Stimulated activated CD8-positive, alpha-beta memory T cell treated with anti-CD3 and anti-CD28 coated beads, Interleukin-12 subunit alpha, Interleukin-12 subunit beta, amount 100 ng/mL, for 1 hour (primary cell): ENCODE data around the gene CHMP4A.
"Not testable (repeated sequence)": the region's sequence is repeated elsewhere in the genome, so short reads cannot be mapped to it uniquely, and the experiment has no call there.

ENCODE experiments used
- DNase-seq: peaks from one replicate; pipeline ENCODE4 v3.0.0-alpha.2; 2020; ENCODE audit warnings: low read depth

The CHMP4A gene

DNA sequence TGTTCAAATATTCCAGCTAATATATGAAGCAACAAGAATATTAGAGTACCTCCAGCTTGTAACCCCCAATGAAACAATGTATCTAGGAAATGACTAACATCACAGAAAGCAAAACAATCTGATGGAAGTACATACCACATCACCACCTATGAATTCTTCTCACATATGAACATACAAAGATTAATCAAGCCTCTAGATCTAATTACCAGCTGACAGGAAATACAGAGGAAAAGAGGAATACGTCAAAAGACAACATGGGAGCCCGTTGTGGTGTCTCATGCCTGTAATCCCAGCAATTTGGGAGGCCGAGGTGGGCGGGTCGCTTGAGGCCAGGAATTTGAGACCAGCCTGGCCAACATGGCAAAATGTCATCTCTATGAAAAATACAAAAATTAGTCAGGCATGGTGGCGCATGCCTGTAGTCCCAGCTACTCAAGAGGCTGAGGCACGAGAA, 11.4 kb upstream of the CHMP4A start:
- DNase-seq: no peak

DNA sequence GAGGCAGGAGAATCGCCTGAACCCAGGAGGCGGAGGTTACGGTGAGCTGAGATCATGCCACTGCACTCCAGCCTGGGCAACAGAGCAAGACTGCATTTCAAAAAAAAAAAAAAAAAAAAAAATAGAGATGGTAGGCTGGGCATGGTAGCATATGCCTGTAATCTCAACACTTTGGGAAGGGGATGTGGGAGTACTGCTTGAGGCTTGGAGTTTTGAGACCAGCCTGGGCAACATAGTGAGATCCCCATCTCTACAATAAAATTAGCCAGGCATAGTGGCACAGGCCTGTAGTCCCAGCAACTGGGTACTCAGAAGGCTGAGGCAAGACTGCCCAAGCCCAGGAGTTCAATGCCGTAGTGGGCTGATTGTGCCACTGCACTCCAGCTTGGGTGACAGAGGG, 9.7 kb upstream of the CHMP4A start:
- DNase-seq: not testable (repeated sequence)

DNA sequence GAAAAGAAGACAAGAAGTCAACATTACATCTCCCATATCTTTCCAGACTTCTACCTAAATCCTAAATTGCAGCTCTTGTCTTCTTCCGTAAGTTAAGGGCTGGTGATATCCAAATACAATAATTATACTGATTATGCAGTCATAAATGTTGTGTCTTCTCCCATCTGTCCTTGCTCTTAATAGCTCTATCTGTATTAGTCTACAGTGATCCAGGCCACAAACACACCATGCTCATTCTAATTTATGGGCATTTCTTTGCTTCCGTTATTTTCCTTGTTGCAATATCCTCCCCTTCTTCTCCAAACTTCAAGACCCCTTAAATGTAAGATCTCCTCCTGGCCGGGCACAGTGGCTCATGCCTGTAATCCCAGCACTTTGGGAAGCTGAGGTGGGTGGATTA, 6.2 kb upstream of the CHMP4A start:
- DNase-seq: no peak

DNA sequence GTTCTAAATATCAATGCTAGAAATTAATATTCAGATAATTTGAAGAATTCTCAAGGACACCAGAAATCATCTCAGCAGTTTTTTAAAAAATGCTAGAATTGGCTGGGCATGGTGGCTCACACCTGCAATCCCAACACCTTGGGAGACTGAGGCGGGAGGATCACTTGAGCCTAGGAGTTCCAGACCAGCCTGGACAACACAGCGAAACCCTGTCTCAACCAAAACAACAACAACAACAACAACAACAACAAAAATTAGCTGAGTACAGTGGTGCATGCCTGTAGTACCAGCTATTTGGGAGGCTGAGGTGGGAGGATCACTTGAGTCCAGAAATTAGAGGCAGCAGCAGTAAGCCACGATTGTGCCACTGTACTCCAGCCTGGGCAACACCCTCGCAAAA, 5.8 kb upstream of the CHMP4A start:
- no peak for DNase-seq

DNA sequence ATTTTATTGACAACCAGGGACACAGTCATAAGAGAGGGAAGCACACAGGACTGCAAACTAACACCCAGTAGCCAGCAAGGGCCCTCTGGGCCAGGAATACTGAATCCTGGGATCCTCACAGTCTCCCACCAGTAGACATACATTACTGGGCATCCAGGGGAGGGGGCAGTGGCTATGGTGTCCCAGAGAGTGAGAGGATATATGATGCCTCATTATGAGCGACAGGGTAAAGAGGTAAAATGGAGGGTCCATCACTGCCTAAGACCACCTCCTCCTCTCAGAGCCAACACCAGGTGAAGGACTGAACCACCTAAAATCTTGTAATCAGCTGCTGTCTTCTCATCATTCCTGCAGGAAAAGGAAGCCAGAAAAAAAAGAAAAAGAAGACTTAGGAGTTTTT, 3.6 kb upstream of the CHMP4A start:
- not testable (repeated sequence) for DNase-seq

DNA sequence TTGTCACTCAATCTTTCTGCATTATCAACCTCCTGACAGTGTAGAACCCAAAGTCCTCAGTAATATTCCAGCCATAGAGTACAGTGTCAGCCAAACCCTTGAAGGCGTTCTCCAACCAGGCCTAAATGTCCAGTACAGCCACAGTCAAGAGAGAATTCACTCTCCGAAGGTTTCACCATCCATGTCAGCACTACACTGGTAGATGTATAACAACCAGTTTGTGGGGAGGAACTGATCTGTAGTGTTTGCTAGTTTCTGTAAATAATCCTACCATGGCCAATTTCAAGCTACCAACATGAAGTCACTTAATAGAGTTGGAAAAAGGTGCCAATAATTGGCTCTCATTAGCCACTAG, 3.0 kb upstream of the CHMP4A start:
- no peak for DNase-seq

DNA sequence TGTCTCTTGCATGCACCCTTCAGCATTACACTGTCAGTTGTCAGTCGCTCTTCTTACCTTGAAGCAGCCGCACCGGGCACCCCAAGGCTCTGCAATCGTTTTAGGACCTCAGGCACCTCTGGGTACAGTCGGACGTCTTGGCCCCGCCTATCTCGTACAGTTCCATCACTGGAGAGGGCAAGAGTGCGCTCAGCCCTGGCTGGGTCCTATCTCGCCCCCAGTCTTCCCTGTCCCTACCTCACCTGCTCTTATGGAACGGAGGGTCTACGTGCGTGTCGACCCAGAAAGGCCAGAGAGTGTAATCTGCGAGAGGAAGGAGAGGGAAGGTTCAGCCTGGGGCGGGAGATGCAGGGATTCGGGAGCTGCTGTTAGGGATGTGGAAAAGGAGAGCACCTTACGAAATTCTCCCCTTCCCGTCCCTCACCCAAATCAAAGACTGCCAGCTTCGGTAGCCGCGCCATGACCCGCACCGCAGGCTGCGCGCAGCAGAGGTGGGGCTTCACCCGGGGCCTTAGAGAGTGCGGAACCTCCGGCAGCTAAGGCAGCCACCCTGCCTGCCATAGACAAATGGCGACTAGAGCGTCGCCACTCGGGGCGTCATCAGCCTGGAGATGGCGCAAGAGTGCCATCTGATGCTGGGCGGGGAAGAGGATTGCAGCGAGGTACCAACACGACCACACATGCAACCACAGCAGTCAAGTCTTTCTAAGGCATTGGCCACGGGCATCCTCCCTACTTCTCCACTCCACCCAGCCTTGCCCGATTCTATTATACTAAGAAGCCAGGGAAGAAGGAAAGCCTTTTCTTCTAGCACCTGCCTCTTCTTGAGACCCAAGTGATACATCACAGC, 2.4 kb upstream of the CHMP4A start, which contains the start of gene MDP1:
TSS of gene MDP1 (minus strand) at position 572 of the 850 bp plus-strand sequence. CDS start at position 461, 111 bp downstream.
- peak; percentile 76 for DNase-seq

DNA sequence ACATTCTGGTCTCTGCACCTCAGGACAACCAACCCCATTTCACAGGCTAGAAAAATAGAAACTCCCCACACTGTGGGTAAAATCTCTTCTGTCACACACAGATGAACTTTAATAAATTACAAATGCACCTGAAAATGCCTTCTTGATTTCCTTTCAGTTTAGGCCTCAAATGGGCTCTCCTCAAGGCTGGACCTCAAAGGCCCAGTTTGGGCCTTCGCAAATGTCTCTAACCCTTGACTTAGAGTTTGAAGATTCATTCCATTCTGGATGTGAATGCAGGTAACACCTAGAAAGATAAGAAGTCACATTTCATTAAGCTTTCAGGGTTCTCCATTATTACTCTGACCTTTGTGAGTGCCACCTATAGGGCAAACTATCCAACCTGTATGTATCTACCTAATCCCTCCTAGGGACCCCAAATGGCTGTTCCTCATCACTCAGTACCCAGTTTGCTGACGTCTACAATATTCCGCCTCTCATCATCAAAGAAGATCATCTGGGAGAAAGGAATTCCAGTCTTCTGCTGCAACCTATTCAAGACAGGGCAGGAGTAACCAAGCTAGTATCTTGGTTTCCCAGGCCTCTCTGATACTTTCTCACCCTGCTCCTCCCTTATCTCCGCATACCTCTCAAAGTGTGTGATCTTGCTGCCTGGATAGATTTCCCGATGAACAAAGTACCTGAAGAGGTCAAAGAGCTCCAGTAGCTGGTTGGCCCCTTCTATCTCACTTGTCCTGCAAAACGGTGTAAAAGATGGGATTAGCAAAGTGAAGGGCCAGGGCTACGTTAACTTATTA, 776 bp upstream of the CHMP4A start:
- no peak for DNase-seq

DNA sequence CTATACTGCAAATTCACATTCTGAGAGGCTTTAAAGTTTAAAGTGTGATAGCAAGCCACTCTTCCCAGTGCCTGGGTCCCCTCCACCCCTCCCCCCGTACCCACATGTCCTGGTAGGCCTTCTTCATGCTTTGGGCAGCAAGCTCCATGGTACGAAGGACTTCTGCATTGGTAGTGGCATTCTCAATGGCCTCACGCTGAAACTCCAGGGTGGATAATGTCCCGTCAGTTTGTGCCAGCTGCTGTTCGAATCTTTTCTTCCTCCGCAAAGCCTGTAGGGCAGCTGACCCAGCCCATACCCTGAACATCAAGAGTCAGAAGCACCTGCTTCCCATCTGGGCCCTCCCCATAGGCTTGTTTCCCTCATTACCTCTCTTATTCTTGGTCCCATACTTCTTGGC, 2.0 kb downstream of the CHMP4A start:
- no peak for DNase-seq

DNA sequence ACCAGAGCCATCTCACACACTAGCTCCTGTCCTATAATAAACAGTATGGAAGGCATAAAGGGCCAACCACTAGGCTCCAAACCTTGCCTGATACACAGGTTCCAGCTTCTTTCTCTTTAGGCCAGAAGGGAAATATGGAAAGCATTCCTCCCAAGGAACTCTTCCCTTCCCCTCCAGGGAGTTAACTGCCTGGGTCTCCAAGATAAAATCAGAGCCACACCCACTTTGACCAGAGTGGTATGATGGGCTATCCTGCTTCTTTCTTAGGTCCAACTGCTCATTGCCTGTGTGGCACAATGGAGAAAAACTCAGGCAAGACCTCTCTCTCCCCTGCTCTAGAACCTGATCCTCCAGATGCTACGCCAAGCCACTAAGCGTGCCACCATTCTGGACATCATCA, 5.7 kb downstream of the CHMP4A start:
- no peak for DNase-seq

DNA sequence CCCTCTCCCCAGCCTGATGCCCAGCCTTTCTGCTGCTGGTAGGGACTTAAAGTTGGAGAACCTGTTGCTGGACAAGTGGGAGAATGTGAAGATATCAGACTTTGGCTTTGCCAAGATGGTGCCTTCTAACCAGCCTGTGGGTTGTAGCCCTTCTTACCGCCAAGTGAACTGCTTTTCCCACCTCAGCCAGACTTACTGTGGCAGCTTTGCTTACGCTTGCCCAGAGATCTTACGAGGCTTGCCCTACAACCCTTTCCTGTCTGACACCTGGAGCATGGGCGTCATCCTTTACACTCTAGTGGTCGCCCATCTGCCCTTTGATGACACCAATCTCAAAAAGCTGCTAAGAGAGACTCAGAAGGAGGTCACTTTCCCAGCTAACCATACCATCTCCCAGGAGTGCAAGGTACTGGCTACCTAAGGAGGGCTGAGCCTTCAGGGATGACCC, 6.2 kb downstream of the CHMP4A start:
- DNase-seq: no peak

DNA sequence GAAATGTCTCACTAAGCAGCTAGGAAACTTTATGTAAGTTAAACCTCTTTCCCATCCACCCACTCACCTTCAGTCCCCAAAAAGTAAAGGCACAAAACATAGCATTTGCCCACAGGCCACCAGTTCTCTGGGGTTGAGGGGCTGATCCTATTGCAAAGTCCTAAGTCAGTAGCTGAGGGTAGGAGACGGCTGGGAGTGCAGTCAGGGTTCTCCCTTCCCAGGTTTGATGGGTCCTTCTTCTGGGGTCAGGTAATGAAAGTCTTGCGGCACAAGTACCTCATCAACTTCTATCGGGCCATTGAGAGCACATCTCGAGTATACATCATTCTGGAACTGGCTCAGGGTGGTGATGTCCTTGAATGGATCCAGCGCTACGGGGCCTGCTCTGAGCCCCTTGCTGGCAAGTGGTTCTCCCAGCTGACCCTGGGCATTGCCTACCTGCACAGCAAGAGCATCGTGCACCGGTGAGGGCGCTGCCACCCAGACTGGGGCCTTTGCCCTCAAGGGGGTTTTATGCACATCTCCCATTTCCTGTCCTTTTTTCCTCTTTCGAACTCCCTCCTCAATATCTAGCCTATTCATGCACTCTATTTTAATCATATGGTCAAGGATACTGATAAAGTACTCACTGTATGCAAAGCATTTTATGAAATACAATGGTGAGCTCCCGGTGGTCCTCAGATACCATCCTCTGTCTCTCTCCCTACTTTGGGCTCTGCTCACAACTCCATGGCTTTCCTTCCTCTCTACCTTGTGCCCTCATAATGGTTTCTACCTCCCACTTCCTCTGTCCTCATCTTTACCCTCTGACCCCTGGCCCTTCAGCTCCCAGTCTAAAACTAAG, 6.8 kb downstream of the CHMP4A start:
- no peak for DNase-seq

DNA sequence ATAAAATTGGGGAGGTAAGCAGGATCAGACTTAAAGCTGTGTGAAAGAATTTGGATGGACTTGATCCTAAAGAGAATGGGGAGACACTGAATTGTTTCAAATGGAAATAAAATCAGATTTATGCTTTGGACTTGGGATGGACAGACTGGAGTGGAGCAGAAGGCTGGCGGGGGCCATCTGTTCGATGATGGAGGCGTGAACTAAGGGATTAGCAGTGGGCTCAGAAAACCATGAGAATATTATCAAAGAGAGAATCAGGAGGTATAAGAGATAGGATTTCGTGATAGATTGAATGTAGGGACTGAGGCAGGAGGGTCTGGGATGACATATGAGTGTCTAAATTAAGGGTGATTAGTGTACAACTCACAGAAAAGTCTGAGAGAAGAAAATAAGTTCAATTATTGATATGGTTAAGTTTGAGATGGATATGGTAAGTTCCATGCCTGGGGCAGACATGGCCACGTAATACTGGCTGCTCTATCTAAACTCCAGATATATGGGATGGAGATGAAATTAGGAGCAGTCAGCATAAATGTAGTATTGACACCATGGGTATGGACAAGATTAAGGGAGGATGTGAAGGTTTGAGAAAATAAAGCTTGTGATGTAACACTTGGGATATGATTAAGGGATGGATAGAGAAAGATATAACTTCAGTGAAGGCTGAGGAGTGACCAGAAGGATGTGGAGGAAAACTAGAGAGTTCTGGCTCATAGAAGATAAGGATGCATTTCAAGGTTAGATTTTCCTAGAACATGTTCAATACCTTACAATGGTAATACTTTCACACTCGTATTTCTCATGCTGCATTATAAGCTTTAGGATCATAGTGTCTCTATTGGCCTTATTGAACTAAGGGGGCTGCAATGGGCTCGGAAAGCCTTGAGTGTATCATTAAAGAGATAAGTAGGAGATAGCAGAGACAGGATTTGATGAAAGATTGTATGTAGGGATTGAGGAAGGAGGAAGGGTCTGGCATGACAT, 8.8 kb downstream of the CHMP4A start:
- DNase-seq: no peak

DNA sequence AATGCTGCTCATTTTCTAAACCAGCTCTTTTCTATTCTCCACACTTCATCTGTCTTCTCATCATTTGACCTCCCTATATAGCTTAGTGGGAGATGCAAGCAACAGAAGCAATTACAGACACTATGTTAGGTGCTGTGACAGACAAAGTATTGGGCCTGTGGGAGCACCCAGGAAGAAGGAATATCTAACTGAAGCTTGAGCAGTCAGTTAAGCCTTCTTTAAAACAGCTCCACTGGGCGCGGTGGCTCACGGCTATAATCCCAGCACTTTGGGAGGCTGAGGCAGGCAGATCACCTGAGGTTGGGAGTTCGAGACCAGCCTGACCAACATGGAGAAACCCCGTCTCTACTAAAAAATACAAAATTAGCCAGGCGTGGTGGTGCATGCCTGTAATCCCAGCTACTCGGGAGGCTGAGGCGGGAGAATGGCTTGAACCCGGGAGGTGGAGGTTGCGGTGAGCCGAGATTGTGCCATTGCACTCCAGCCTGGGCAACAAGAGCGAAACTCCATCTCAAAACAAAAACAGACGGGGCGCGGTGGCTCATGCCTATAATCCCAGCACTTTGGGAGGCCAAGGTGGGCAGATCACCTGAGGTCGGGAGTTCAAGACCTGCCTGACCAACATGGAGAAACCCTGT, 9.9 kb downstream of the CHMP4A start:
- DNase-seq: not testable (repeated sequence)

DNA sequence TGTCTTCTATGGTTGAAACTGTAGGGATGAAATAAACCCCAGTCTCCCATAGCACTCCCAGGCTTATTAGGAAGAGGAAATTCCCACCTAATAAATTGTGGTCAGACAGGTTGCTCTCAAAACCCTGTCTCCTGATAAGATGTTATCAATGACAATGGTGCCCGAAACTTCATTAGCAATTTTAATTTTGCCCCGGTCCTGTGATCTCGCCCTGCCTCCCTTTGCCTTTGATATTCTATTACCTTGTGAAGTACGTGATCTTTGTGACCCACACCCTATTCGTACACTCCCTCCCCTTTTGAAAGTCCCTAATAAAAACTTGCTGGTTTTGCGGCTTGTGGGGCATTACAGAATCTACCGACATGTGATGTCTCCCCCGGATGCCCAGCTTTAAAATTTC, 10.8 kb downstream of the CHMP4A start:
- DNase-seq: not testable (repeated sequence)

DNA sequence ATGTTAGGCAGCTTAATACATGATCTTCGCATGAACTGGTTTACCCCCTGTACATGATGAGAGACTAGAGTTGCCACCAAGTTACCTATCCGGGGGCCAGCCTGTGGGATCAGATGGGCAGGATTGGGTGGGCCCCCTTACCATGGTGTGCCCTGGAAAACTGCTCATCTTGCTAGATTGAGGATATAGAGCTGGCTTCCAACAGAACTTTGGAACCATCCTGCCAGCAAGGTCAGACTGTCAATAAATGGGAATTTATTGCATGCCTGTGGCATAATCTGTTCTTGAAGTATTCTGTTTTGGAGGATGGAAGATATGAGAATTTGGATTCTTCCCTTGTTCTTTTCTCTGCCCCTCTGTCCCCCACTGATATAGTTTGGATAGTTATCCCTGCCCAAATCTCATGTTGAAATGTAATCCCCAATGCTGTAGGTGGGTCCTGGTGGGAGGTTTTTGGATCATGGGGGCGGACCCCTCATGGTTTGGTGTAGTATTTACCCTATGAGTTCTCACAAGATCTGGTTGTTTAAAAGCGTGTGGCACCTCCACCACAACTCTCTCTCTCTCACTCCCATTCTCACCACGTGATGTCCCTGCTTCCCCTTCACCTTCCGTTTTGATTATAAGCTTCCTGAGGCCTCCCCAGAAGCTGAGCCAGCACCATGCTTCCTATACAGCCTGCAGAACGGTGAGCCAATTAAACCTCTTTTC, 14.3 kb downstream of the CHMP4A start:
- DNase-seq: no peak

DNA sequence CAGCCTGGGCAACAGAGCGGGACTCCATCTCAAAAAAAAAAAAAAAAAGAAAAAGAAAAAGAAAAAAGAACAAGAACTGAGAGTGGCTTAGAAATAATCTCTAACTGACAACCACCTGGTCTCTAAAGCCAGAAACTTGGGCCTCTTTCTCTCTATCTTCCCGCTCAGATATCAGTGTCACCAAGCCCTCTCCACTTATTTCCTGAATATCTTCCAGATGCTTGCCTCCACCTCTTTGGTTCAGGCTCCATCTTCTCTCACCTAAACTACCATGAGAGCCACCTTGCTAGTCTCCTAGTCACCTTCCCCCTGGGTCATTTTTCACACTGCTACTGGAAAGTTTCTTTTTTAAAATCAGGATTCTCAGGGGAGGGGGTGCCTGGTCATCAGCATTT, 16.2 kb downstream of the CHMP4A start:
- no peak for DNase-seq

DNA sequence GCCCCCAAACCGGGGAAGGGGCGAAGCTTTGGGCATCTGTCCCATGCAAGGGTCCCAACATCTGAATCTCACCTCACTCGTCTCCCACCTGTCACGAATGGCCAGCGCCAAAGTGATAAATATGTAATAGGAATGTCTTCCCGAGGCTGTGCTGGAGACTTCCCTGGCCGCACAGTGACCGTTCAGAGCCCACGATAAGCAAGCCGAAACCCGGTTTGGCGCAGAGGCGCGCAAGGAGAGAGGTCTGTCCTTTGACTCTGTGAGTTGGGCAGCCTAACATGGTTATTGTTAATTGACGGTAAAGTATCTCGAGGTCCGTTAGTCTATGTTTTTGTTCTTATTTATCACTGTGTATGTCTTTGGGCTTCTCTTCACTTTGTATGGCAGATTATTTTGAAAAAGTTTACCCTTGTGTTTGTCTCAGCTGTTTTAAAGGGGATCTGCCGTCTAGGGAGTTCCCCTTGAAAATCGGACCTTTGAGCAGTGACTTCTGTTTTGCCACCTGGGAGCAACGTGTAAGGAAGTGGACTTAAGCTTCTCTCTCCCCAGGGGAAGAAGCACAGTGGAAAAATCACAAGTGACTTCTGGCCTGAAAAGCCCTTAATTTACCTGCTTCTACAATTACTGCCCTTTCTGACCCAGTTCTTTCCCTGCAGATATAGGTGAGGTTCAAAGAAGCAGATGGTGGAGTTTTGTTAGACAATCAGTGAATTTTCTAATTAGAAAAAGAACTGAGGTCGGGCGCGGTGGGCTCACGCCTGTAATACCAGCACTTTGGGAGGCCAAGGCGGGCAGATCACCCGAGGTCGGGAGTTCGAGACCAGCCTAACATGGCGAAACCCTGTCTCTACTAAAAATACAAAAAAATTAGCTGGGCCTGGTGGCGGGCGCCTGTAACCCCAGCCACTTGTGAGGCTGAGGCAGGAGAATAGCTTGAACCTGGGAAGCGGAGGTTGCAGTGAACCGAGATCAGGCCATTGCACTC, 16.9 kb downstream of the CHMP4A start:
- DNase-seq: no peak
